ENCODE data around the gene PDLIM5.
"Not testable (repeated sequence)": the region's sequence is repeated elsewhere in the genome, so short reads cannot be mapped to it uniquely, and the experiment has no call there.

DNA sequence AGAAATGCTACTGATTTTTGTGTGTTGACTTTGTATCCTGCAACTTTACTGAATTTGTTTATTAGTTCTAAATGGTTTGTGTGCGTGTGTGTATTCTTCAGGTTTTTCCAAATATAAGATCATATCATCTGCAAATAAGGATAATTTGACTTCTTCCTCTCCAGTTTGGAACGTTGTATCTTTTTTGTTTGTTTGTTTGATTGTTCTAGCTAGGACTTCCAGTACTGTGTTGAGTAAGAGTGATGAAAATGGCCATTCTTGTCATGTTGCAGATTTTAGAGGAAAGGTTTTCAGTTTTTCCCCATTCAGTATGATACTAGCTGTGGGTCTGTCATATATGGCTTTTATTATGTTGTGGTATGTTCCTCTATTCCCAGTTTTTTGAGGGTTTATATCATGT, 61.8 kb downstream of the PDLIM5 start:
- not testable (repeated sequence) for TF ChIP-seq POLR2A (IDR thresholded peaks at IDR 0.05)
- TF ChIP-seq, protein P1, sequence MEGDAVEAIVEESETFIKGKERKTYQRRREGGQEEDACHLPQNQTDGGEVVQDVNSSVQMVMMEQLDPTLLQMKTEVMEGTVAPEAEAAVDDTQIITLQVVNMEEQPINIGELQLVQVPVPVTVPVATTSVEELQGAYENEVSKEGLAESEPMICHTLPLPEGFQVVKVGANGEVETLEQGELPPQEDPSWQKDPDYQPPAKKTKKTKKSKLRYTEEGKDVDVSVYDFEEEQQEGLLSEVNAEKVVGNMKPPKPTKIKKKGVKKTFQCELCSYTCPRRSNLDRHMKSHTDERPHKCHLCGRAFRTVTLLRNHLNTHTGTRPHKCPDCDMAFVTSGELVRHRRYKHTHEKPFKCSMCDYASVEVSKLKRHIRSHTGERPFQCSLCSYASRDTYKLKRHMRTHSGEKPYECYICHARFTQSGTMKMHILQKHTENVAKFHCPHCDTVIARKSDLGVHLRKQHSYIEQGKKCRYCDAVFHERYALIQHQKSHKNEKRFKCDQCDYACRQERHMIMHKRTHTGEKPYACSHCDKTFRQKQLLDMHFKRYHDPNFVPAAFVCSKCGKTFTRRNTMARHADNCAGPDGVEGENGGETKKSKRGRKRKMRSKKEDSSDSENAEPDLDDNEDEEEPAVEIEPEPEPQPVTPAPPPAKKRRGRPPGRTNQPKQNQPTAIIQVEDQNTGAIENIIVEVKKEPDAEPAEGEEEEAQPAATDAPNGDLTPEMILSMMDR (IDR thresholded peaks at IDR 0.05 in 4 of 5, conservative IDR thresholded peaks at IDR 0.05 in 1 of 5) = not testable (repeated sequence)
